Activated CD4-positive, alpha-beta T cell treated with anti-CD3 and anti-CD28 coated beads, Interleukin-2, Interleukin-4, amounts not matched to agents 100 ng/mL and 50 ng/mL, durations not matched to agents 16 hours and 8 hours (primary cell): ENCODE results near the gene TRIP13.
"Not testable (repeated sequence)": the region's sequence is repeated elsewhere in the genome, so short reads cannot be mapped to it uniquely, and the experiment has no call there.

Source experiments
- DNase-seq: peaks from one replicate; pipeline ENCODE4 v3.0.0-alpha.2; 2020; ENCODE audit warnings: low spot score

Gene TRIP13, protein sequence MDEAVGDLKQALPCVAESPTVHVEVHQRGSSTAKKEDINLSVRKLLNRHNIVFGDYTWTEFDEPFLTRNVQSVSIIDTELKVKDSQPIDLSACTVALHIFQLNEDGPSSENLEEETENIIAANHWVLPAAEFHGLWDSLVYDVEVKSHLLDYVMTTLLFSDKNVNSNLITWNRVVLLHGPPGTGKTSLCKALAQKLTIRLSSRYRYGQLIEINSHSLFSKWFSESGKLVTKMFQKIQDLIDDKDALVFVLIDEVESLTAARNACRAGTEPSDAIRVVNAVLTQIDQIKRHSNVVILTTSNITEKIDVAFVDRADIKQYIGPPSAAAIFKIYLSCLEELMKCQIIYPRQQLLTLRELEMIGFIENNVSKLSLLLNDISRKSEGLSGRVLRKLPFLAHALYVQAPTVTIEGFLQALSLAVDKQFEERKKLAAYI

GRCh38 chr5:892394-893136, at the start of gene TRIP13, which contains the start of gene BRD9:
Gene TRIP13, plus strand, starts transcription at chr5:892884. Its CDS starts 115 bp downstream, at chr5:892999.
Gene BRD9, minus strand, starts transcription at chr5:892801. Its CDS starts 144 bp downstream, at chr5:892657.
- DNase-seq: peak; percentile 86

DNA sequence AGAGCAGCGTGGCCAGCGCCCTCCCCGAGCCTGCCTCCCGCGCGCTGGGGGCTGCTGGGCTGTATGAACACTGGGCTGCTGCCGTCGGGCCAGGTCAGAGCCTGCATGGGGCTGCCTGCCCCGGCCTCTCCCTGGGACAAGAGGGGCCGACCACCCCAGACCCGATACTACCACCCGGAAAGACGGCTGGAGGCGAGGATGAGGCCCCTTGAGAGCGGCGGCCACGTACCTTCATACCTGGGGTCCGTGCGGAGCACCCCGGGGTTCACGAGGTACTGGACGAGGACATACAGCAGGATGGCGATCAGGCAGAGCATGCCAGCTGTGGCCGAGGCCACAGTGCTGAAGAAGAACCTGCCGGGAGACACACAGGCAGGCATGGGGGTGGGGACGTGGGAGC, 49.3 kb upstream of the TRIP13 start:
- DNase-seq: not testable (repeated sequence)

DNA sequence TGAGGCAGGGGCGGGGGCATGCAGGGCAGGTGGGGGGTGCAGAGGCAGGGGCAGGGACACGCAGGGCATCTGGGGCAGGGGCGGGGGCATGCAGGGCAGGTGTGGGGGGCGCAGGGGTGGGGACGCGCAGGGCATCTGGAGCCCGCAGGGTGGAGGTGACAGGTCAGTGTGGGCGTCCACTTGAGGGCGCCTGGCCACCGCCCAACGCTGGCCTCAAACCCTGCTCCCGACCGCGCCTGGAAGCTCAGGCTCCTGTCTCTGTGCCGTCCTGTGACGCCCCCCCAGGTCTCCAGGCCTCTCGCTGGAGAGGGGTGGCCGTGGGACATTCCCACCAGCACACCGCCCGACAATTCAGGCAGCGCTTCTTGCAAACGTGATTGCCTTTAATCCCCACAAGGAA, 48.8 kb upstream of the TRIP13 start:
- DNase-seq: not testable (repeated sequence)

DNA sequence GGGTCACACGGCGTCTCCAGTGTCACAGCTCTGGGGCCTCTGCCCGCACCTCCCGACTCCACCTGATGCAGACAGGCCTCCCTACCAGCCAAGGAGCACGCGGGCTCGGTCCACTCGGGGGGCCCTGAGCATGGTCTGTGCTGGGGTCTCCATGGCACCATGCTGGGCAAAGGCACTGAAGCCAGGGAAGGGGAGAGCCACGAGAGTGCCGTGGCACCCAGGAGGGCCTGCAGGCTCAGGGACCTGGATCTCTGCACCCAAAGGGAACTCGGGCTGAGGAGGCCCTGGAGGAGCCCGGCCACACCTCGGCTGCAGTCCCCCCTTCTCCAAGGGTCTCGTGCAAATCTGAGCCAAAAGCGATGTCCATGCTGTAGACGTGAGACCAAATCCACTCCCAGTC, 48.3 kb upstream of the TRIP13 start:
- DNase-seq: not testable (repeated sequence)

DNA sequence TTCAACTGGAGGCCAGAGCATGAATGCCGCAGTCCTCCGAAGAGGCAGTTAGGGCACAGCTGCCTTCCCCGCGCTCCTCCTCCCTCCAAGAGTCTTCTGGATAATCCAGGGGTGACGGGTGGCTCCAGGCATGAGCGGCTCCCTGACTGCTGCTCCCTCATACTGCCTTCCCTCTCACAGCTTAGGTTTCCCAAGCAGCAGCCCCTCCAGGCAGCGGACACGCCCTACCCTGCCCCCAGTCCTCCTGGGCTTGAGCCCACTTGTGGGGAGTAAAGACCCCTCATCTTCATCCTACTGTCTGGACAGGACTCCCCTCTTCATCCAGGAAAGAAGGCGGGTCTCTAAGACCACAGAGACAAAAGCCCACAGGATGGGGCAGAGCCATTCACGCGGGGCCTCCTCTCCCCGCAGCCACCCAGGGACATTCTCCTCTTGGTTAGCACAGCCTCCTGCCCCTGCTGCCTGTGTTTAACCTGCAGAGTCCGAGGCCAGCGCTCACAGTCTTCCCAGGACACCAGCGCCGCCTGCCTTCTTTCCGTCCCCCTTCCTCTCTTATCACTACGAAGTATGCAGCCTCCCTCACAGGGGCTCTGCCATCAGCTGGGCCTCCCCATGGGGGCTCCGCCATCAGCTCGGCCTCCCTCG, 47.5 kb upstream of the TRIP13 start:
- DNase-seq: not testable (repeated sequence)

- not testable (repeated sequence) for DNase-seq
These were observed 46.7 kb upstream of the TRIP13 start for GRCh38 chr5:845676-846601.

GRCh38 chr5:846602-847091, 46.0 kb upstream of the TRIP13 start:
- peak; percentile 14 for DNase-seq

DNA sequence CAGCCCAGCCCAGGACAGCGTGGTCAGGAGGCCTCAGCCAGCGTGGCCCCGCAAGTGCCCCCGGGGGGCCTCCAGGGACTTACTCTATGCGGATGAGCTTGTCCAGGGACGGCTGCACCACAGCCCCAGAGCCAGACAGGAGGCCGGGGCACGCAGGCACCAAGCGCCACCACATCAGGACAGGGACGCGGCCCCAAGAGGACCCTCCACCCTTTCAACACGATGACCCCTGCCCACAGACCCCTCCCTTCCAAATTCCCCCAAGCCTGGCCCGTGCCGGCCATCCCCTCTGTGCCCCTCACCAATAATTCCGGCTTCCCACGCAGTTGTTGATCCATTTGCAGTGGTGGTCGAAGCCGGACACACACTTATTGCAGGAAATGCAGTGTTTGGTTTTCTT, 45.5 kb upstream of the TRIP13 start:
- DNase-seq: not testable (repeated sequence)

DNA sequence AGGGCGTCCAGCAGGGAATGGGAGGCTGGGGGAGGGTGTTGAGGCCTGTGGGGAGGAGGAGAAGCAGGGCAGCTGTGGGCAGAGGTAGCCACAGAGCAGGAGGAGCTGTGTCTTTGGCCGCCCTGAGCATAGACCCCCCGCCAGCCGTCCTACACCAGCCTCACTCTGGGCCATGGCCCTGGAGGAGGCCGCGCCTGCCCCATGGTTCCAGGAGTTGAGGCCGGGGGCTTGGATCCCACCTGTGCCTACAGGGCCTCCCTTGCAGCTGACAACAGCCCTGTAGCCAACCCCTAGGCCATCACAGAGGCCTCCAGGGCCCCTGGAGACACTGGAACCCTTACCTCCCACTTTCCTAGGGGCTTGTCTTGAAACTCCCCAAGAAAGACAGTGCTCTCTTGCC, 44.9 kb upstream of the TRIP13 start:
- DNase-seq: not testable (repeated sequence)

GRCh38 chr5:848671-849111, 44.0 kb upstream of the TRIP13 start:
- DNase-seq: no peak

- DNase-seq: no peak
These were observed 42.9 kb upstream of the TRIP13 start for GRCh38 chr5:849651-850301.

GRCh38 chr5:850511-851006, 42.1 kb upstream of the TRIP13 start, which contains the start of gene ZDHHC11:
Gene ZDHHC11, minus strand, starts transcription at chr5:850986. Its CDS starts 384 bp downstream, at chr5:850602.
- DNase-seq: no peak

GRCh38 chr5:851076-851475, 41.6 kb upstream of the TRIP13 start:
- DNase-seq: no peak

DNA sequence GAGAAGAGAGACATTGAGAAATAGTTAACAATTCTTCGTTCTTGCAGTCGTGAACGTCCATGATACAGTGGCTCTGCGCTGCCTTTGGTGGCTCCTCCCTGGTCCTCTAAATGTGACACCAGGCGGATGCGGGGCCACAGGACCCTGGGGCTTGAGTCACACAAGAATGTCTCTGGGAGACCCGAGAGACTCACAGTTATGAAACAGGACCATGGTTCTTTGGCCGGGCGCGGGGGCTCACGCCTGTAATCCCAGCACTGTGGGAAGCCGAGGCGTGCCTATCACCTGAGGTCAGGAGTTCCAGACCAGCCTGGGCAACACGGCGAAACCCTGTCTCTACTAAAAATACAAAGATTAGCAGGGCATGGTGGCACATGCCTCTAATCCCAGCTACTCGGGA, 41.1 kb upstream of the TRIP13 start:
- DNase-seq: no peak

DNA sequence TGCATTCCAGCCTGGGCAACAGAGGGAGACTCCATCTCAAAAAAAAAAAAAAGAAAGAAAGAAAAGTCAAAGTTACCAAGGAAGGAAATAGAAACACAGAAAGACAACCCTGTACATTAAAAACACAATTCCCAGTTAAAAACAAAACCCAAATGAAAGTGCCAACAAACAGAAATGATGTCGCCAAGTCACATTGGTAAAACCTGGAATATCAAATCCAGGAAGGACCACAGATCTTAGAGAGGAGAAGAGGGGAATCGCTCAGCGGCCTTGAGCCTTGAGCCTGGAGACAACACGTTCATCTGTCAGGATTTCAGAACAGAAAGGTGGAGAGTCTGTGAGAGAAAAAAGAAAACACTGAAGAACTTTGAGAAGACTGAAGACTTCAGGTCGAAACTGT, 40.7 kb upstream of the TRIP13 start:
- no peak for DNase-seq

- DNase-seq: no peak
These were observed 40.0 kb upstream of the TRIP13 start for GRCh38 chr5:852431-853401.

GRCh38 chr5:853416-854090, 39.1 kb upstream of the TRIP13 start:
- DNase-seq: not testable (repeated sequence)

GRCh38 chr5:854217-854616, 38.5 kb upstream of the TRIP13 start:
- no peak for DNase-seq
